SK-N-SH (cell line): ENCODE measurements around the gene RPA1. TPM values are rescaled to one million over a fixed set of nuclear protein-coding genes. Genes with fewer than 3 reads are reported as not detected.

ENCODE experiments used
- CTCF ChIA-PET: fragments of 300-600, 350-600 bp; formaldehyde crosslinking; extraction: SDS; loops from one replicate; lab custom pipeline; 2021; lab: Yijun Ruan, JAX
- POLR2A ChIA-PET: fragments of 350-600 bp; sonication (Branson Sonifier 250); formaldehyde crosslinking; extraction: SDS; loops from one replicate; lab custom pipeline; 2020; ENCODE audit warnings: antibody characterized with exemption, inconsistent platforms; lab: Yijun Ruan, JAX
- DNase-seq: peaks from one replicate; pipeline ENCODE4 v3.0.0; 2012
- H2AFZ ChIP-seq: fragments of 200-600 bp; sonication (generic); 2 replicates; pipeline ENCODE4 v1.8.1; 2016; ENCODE audit warnings: antibody characterized with exemption, mild to moderate bottlenecking, low read depth
- H3F3A ChIP-seq: fragments of 200-600 bp; sonication (generic); replicated peaks from 2 replicates; pipeline ENCODE3; 2016; ENCODE audit warnings: antibody characterized with exemption, mild to moderate bottlenecking; ENCODE audit not compliant: insufficient read depth
- H3K27ac ChIP-seq, 2 experiments: fragments of 200-500 bp in 1 of 2; fragments of 200-600 bp in 1 of 2; sonication (Bioruptor generic) in 1 of 2; sonication (generic), shearing (Covaris generic) in 1 of 2; 2 replicates each; pipeline versions ENCODE4 v1.5.1 to v1.6.1; 2014 to 2016; ENCODE audit warnings: low read depth in 2 of 2, inconsistent platforms in 1 of 2, low read length in 1 of 2, mild to moderate bottlenecking in 1 of 2, mixed read lengths in 1 of 2
- H3K27me3 ChIP-seq: fragments of 200-600 bp; sonication (generic), shearing (Covaris generic); 2 replicates; pipeline ENCODE4 v1.6.1; 2016; ENCODE audit warnings: mixed run types; ENCODE audit not compliant: insufficient read depth
- H3K36me3 ChIP-seq, 2 experiments: fragments of 200-500 bp in 1 of 2; fragments of 200-600 bp in 1 of 2; sonication (Bioruptor generic) in 1 of 2; sonication (generic) in 1 of 2; replicated peaks in 1 of 2; 2 replicates each; pipeline versions ENCODE3 to v1.5.1; 2014 to 2016; ENCODE audit warnings: low read length in 1 of 2, mild to moderate bottlenecking in 1 of 2; ENCODE audit not compliant: insufficient read depth in 2 of 2, control insufficient read depth in 1 of 2
- H3K4me1 ChIP-seq, 2 experiments: fragments of 200-500 bp in 1 of 2; fragments of 200-600 bp in 1 of 2; sonication (Bioruptor generic) in 1 of 2; sonication (generic), shearing (Covaris generic) in 1 of 2; 2 replicates each; pipeline versions ENCODE4 v1.5.1 to v1.6.1; 2014 to 2016; ENCODE audit warnings: low read depth in 1 of 2, low read length in 1 of 2, mixed run types in 1 of 2; ENCODE audit not compliant: insufficient read depth in 2 of 2, control insufficient read depth in 1 of 2
- H3K4me2 ChIP-seq: fragments of 200-600 bp; sonication (generic), shearing (Covaris generic); 2 replicates; pipeline ENCODE4 v1.6.1; 2017; ENCODE audit warnings: mixed run types
- H3K4me3 ChIP-seq, 2 experiments: fragments of 200-500 bp in 1 of 2; fragments of 200-600 bp in 1 of 2; sonication (Bioruptor generic) in 1 of 2; sonication (generic), shearing (Covaris generic) in 1 of 2; 2 replicates each; pipeline versions ENCODE4 v1.5.1 to v1.8.1; 2014 to 2016; ENCODE audit warnings: low read depth in 2 of 2, inconsistent platforms in 1 of 2, low read length in 1 of 2, mild to moderate bottlenecking in 1 of 2, mixed read lengths in 1 of 2, moderate library complexity in 1 of 2
- H3K79me2 ChIP-seq: fragments of 200-600 bp; sonication (generic); 2 replicates; pipeline ENCODE4 v1.8.1; 2017; ENCODE audit warnings: mild to moderate bottlenecking; ENCODE audit not compliant: insufficient read depth
- H3K9ac ChIP-seq: fragments of 200-600 bp; sonication (generic); 2 replicates; pipeline ENCODE4 v1.6.1; 2017; ENCODE audit warnings: mixed run types
- H3K9me2 ChIP-seq: fragments of 200-600 bp; sonication (generic); 2 replicates; pipeline ENCODE4 v1.6.1; 2017; ENCODE audit warnings: mixed run types
- H3K9me3 ChIP-seq: fragments of 200-600 bp; sonication (generic); 2 replicates; pipeline ENCODE4 v1.6.1; 2017; ENCODE audit warnings: mixed run types, mild to moderate bottlenecking, moderate library complexity
- H4K20me1 ChIP-seq: fragments of 200-600 bp; sonication (generic); 2 replicates; pipeline ENCODE4 v1.6.1; 2017; ENCODE audit warnings: mild to moderate bottlenecking, mixed run types; ENCODE audit not compliant: insufficient read depth
- ELF1 ChIP-seq: IDR thresholded peaks from 2 replicates; pipeline ENCODE4 v1.4.0; 2012
- FOSL2 ChIP-seq: IDR thresholded peaks from 2 replicates; pipeline ENCODE4 v1.4.0; 2012; ENCODE audit warnings: low read depth, mild to moderate bottlenecking, moderate library complexity, borderline replicate concordance
- GATA2 ChIP-seq: sonication (generic); formaldehyde crosslinking; IDR thresholded peaks from 2 replicates; pipeline ENCODE4 v1.5.0; 2020; ENCODE audit warnings: mild to moderate bottlenecking, missing genetic modification reagents
- IRF3 ChIP-seq: fragments of 150-350 bp; IDR thresholded peaks from 2 replicates; pipeline ENCODE4 v1.6.1; 2016; ENCODE audit warnings: mild to moderate bottlenecking, low read depth, low read length
- PBX3 ChIP-seq: IDR thresholded peaks from 2 replicates; pipeline ENCODE4; 2012
- RCOR1 ChIP-seq: fragments of 150-350 bp; IDR thresholded peaks from 2 replicates; pipeline ENCODE4 v1.6.1; 2017; ENCODE audit warnings: antibody characterized with exemption, low read length
- REST ChIP-seq: IDR thresholded peaks from 2 replicates; pipeline ENCODE4 v1.6.1; 2012; ENCODE audit warnings: mild to moderate bottlenecking, low read depth, low read length, moderate library complexity
- SIN3A ChIP-seq: IDR thresholded peaks from 2 replicates; pipeline ENCODE4 v1.6.1; 2012; ENCODE audit warnings: low read depth, mild to moderate bottlenecking, low read length, moderate library complexity, borderline replicate concordance
- SMC3 ChIP-seq: IDR thresholded peaks from 2 replicates; pipeline ENCODE4 v1.6.1; 2012; ENCODE audit warnings: low read depth, low read length, improper control_type of control experiment
- TAF1 ChIP-seq: IDR thresholded peaks from 2 replicates; pipeline ENCODE4 v1.6.1; 2012; ENCODE audit warnings: low read depth, mild to moderate bottlenecking, low read length, moderate library complexity, borderline replicate concordance
- TEAD4 ChIP-seq: IDR thresholded peaks from 2 replicates; pipeline ENCODE4 v1.4.0; 2012; ENCODE audit warnings: mild to moderate bottlenecking, borderline replicate concordance; ENCODE audit not compliant: insufficient read depth
- USF1 ChIP-seq: IDR thresholded peaks from 2 replicates; pipeline ENCODE4 v1.4.0; 2012; ENCODE audit warnings: low read depth, borderline replicate concordance
- YY1 ChIP-seq: IDR thresholded peaks from 2 replicates; pipeline ENCODE4 v1.4.0; 2012; ENCODE audit warnings: low read depth, mild to moderate bottlenecking
- WGBS: methylation state at CpG from one replicate; pipeline ENCODE4 v1.1.6; 2017; ENCODE audit warnings: low lambda C conversion rate; 5-methylcytosine and 5-hydroxymethylcytosine counted together
- polyA plus RNA-seq, 3 experiments: library from polyadenylated mRNA; depleted of rRNA; stranded (reverse); fragments of >200 nt; gene quantifications; 2 replicates each; pipeline ENCODE4 v1.2.3, GENCODE V29; 2012

Gene RPA1
- polyA plus RNA-seq, 1 of the 3 experiments (the other 2 are of a cell fraction) = 47.2 TPM

GRCh38 chr17:1906662-1907101 lies 76.9 kb downstream of the RPA1 start:
- Histone ChIP-seq H2AFZ (no peak overlapping the region), H3K9me2 (no peaks in the 10 kb centered on the region), H3K4me1 (peaks cover 0 to 19% of the 10 kb centered on the region in 2 experiments; a peak in 1 of 4 replicates), H3K9ac (no peak overlapping the region), H4K20me1 (no peaks in the 10 kb centered on the region), H3K27ac (no peak overlapping the region), H3K79me2 (no peaks in the 10 kb centered on the region), H3K27me3 (no peaks in the 10 kb centered on the region), H3K4me3 (no peak overlapping the region), H3K9me3 (no peaks in the 10 kb centered on the region), H3K36me3 (no peaks in the 10 kb centered on the region), H3K4me2 (no peak overlapping the region), H3F3A (no peaks in the 10 kb centered on the region)
- ChIA-PET CTCF (interaction anchor here (0.9 to 8.6 kb wide), 9 partner anchors 10 to 338 kb away, joined by 3 to 99 read pairs (median 5); partner anchors contain the start of genes DPH1, OVCA2 and RTN4RL1), POLR2A (no interaction called here)
- 74% methylated on average over 8 of the region's 8 CpGs for WGBS
- TF ChIP-seq IRF3 (no peak), TAF1 (no peak), SIN3A (no peak), GATA2 (CRISPR knock-in tag) (no peak), SMC3 (no peak), PBX3 (no peak), TEAD4 (no peak), FOSL2 (no peak), RCOR1 (no peak), YY1 (no peak)
- no peak for DNase-seq

GRCh38 chr17:1907216-1907631 lies 77.4 kb downstream of the RPA1 start:
- no peaks in the 10 kb centered on the region for H4K20me1 ChIP-seq
- H3K79me2 ChIP-seq = no peaks in the 10 kb centered on the region
- POLR2A ChIA-PET = no interaction called here
- 81% methylated on average over 17 of the region's 17 CpGs for WGBS
- no peak overlapping the region for H3K4me3 ChIP-seq
- no peak for DNase-seq
- H2AFZ ChIP-seq = no peak overlapping the region
- no peak overlapping the region for H3K9ac ChIP-seq
- no peak overlapping the region for H3K4me2 ChIP-seq
- no peaks in the 10 kb centered on the region for H3K36me3 ChIP-seq
- TF ChIP-seq USF1 = no peak
- no peak for TF ChIP-seq REST
- no peak for TF ChIP-seq ELF1
- CTCF ChIA-PET = interaction anchor here (1.0 to 8.6 kb wide), 5 partner anchors 25 to 338 kb away, joined by 3 to 99 read pairs (median 7); partner anchors contain the start of gene RTN4RL1
- no peaks in the 10 kb centered on the region for H3F3A ChIP-seq
- no peaks in the 10 kb centered on the region for H3K9me2 ChIP-seq
- no peak overlapping the region for H3K27ac ChIP-seq
- H3K27me3 ChIP-seq = no peaks in the 10 kb centered on the region
- peaks cover 0 to 19% of the 10 kb centered on the region in 2 experiments; a peak in 1 of 4 replicates for H3K4me1 ChIP-seq
- no peaks in the 10 kb centered on the region for H3K9me3 ChIP-seq
